ENCODE data around the gene SUPT5H. TPM values are rescaled to one million over a fixed set of nuclear protein-coding genes. Genes with fewer than 3 reads are reported as not detected.

SUPT5H gene
- total and polyA plus RNA-seq, 2 of the 13 experiments (the other 11 are each of a cell fraction or from before 2014, with no cell fraction given) = 48.2 to 51.7 TPM

DNA sequence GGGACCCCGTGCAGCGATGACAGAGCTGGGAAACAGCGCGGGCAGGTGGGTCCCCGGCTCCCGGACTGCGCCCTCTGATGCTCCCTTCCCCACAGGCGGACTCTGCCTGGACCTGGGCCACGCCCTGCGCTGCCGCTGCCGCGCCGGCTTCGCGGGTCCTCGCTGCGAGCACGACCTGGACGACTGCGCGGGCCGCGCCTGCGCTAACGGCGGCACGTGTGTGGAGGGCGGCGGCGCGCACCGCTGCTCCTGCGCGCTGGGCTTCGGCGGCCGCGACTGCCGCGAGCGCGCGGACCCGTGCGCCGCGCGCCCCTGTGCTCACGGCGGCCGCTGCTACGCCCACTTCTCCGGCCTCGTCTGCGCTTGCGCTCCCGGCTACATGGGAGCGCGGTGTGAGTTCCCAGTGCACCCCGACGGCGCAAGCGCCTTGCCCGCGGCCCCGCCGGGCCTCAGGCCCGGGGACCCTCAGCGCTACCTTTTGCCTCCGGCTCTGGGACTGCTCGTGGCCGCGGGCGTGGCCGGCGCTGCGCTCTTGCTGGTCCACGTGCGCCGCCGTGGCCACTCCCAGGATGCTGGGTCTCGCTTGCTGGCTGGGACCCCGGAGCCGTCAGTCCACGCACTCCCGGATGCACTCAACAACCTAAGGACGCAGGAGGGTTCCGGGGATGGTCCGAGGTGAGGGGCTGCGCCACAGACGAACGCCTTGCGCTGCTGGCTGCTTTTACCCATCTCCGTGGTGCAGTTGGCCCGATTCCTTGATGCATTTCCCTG lies 61.7 kb downstream of the SUPT5H start (continued):
- TF ChIP-seq, protein P1, sequence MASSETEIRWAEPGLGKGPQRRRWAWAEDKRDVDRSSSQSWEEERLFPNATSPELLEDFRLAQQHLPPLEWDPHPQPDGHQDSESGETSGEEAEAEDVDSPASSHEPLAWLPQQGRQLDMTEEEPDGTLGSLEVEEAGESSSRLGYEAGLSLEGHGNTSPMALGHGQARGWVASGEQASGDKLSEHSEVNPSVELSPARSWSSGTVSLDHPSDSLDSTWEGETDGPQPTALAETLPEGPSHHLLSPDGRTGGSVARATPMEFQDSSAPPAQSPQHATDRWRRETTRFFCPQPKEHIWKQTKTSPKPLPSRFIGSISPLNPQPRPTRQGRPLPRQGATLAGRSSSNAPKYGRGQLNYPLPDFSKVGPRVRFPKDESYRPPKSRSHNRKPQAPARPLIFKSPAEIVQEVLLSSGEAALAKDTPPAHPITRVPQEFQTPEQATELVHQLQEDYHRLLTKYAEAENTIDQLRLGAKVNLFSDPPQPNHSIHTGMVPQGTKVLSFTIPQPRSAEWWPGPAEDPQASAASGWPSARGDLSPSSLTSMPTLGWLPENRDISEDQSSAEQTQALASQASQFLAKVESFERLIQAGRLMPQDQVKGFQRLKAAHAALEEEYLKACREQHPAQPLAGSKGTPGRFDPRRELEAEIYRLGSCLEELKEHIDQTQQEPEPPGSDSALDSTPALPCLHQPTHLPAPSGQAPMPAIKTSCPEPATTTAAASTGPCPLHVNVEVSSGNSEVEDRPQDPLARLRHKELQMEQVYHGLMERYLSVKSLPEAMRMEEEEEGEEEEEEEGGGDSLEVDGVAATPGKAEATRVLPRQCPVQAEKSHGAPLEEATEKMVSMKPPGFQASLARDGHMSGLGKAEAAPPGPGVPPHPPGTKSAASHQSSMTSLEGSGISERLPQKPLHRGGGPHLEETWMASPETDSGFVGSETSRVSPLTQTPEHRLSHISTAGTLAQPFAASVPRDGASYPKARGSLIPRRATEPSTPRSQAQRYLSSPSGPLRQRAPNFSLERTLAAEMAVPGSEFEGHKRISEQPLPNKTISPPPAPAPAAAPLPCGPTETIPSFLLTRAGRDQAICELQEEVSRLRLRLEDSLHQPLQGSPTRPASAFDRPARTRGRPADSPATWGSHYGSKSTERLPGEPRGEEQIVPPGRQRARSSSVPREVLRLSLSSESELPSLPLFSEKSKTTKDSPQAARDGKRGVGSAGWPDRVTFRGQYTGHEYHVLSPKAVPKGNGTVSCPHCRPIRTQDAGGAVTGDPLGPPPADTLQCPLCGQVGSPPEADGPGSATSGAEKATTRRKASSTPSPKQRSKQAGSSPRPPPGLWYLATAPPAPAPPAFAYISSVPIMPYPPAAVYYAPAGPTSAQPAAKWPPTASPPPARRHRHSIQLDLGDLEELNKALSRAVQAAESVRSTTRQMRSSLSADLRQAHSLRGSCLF (CRISPR knock-in tag; IDR thresholded peaks at IDR 0.05; ENCODE audit: borderline replicate concordance) = 0 out of 2 replicates have a peak, but pooled peaks have one; percentile 31
- TF ChIP-seq EP300 (IDR thresholded peaks at IDR 0.05; ENCODE audit: low read depth in 2 of 2, low read length in 2 of 2) (no peak), EP300 (CRISPR knock-in tag; IDR thresholded peaks at IDR 0.05; ENCODE audit: borderline replicate concordance) (0 out of 2 replicates have a peak, but pooled peaks have one; percentile 2), KDM2A (CRISPR knock-in tag; IDR thresholded peaks at IDR 0.05; ENCODE audit: borderline replicate concordance, low read depth) (peak; percentile 62; the same call in 1 of the 2 replicates), FOXM1 (CRISPR knock-in tag; IDR thresholded peaks at IDR 0.05) (peak; percentile 89), GABPB1 (CRISPR knock-in tag; IDR thresholded peaks at IDR 0.05) (peak; percentile 66; the same call in 1 of the 2 replicates), ZNF354B (CRISPR knock-in tag; IDR thresholded peaks at IDR 0.05) (peak; percentile 41; the same call in 1 of the 2 replicates), PHF20 (CRISPR knock-in tag; IDR thresholded peaks at IDR 0.05) (peak; percentile 53; the same call in 1 of the 2 replicates), ZNF274 (CRISPR knock-in tag; IDR thresholded peaks at IDR 0.05) (peak; percentile 96; the same call in 1 of the 2 replicates), IKZF4 (CRISPR knock-in tag; IDR thresholded peaks at IDR 0.05; ENCODE audit: borderline replicate concordance, low read depth, not compliant biosample characterization) (peak; percentile 98)
- TF ChIP-seq, protein P2, sequence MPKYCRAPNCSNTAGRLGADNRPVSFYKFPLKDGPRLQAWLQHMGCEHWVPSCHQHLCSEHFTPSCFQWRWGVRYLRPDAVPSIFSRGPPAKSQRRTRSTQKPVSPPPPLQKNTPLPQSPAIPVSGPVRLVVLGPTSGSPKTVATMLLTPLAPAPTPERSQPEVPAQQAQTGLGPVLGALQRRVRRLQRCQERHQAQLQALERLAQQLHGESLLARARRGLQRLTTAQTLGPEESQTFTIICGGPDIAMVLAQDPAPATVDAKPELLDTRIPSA (CRISPR knock-in tag; IDR thresholded peaks at IDR 0.05; ENCODE audit: borderline replicate concordance) = peak; percentile 74
- TF ChIP-seq, protein P3, sequence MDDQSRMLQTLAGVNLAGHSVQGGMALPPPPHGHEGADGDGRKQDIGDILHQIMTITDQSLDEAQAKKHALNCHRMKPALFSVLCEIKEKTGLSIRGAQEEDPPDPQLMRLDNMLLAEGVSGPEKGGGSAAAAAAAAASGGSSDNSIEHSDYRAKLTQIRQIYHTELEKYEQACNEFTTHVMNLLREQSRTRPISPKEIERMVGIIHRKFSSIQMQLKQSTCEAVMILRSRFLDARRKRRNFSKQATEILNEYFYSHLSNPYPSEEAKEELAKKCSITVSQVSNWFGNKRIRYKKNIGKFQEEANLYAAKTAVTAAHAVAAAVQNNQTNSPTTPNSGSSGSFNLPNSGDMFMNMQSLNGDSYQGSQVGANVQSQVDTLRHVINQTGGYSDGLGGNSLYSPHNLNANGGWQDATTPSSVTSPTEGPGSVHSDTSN (CRISPR knock-in tag; IDR thresholded peaks at IDR 0.05; ENCODE audit: borderline replicate concordance) = peak; percentile 79; the same call in 1 of the 2 replicates
- TF ChIP-seq, protein P4, sequence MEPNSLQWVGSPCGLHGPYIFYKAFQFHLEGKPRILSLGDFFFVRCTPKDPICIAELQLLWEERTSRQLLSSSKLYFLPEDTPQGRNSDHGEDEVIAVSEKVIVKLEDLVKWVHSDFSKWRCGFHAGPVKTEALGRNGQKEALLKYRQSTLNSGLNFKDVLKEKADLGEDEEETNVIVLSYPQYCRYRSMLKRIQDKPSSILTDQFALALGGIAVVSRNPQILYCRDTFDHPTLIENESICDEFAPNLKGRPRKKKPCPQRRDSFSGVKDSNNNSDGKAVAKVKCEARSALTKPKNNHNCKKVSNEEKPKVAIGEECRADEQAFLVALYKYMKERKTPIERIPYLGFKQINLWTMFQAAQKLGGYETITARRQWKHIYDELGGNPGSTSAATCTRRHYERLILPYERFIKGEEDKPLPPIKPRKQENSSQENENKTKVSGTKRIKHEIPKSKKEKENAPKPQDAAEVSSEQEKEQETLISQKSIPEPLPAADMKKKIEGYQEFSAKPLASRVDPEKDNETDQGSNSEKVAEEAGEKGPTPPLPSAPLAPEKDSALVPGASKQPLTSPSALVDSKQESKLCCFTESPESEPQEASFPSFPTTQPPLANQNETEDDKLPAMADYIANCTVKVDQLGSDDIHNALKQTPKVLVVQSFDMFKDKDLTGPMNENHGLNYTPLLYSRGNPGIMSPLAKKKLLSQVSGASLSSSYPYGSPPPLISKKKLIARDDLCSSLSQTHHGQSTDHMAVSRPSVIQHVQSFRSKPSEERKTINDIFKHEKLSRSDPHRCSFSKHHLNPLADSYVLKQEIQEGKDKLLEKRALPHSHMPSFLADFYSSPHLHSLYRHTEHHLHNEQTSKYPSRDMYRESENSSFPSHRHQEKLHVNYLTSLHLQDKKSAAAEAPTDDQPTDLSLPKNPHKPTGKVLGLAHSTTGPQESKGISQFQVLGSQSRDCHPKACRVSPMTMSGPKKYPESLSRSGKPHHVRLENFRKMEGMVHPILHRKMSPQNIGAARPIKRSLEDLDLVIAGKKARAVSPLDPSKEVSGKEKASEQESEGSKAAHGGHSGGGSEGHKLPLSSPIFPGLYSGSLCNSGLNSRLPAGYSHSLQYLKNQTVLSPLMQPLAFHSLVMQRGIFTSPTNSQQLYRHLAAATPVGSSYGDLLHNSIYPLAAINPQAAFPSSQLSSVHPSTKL (CRISPR knock-in tag; IDR thresholded peaks at IDR 0.05) = no peak; the same call in 1 of the 2 replicates
- TF ChIP-seq, protein P5, sequence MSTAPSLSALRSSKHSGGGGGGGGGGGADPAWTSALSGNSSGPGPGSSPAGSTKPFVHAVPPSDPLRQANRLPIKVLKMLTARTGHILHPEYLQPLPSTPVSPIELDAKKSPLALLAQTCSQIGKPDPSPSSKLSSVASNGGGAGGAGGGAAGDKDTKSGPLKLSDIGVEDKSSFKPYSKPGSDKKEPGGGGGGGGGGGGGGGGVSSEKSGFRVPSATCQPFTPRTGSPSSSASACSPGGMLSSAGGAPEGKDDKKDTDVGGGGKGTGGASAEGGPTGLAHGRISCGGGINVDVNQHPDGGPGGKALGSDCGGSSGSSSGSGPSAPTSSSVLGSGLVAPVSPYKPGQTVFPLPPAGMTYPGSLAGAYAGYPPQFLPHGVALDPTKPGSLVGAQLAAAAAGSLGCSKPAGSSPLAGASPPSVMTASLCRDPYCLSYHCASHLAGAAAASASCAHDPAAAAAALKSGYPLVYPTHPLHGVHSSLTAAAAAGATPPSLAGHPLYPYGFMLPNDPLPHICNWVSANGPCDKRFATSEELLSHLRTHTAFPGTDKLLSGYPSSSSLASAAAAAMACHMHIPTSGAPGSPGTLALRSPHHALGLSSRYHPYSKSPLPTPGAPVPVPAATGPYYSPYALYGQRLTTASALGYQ (CRISPR knock-in tag; IDR thresholded peaks at IDR 0.05) = peak; percentile 80
